K562 (cell line): Measurements from ENCODE around the gene OR2H2. TPM values are rescaled to one million over a fixed set of nuclear protein-coding genes. Genes with fewer than 3 reads are reported as not detected.

Experiments
- ARNT ChIP-seq, 2 experiments: fragments of 450-650 bp; IDR thresholded peaks; 2 replicates each; pipeline ENCODE4 v1.6.1; 2016; ENCODE audit warnings: mild to moderate bottlenecking in 1 of 2
- DIDO1 ChIP-seq: fragments of 450-650 bp; IDR thresholded peaks from 2 replicates; pipeline ENCODE4 v1.6.1; 2016; ENCODE audit warnings: low read depth, missing biosample characterization, missing genetic modification characterization
- KHSRP ChIP-seq: fragments of 450-650 bp; IDR thresholded peaks from 2 replicates; pipeline ENCODE4 v1.6.1; 2017
- MCM3 ChIP-seq: fragments of 450-650 bp; IDR thresholded peaks from 2 replicates; pipeline ENCODE4 v1.6.1; 2016
- PHTF2 ChIP-seq: fragments of 250-450 bp; sonication (Bioruptor Pico); IDR thresholded peaks from 2 replicates; pipeline ENCODE4 v1.5.0; 2021; ENCODE audit warnings: mild to moderate bottlenecking
- PTBP1 ChIP-seq: fragments of 200-400 bp; formaldehyde crosslinking; IDR thresholded peaks from 2 replicates; pipeline ENCODE4 v1.6.1; 2017; ENCODE audit warnings: low read depth, low read length
- RUNX1 ChIP-seq: sonication (generic); IDR thresholded peaks from 2 replicates; pipeline ENCODE4 v1.6.1; 2016; ENCODE audit warnings: antibody characterized with exemption, low read depth
- TFAM ChIP-seq: fragments of 250-450 bp; sonication (Bioruptor Pico); conservative IDR thresholded peaks from 2 replicates; pipeline ENCODE4 v1.5.0; 2021; ENCODE audit warnings: mild to moderate bottlenecking, moderate library complexity
- ZBTB40 ChIP-seq, 2 experiments: fragments of 450-650 bp in 1 of 2; sonication (generic) in 1 of 2; formaldehyde crosslinking in 1 of 2; IDR thresholded peaks; 2 replicates each; pipeline versions ENCODE4 v1.7.1 to v1.9.0; 2016 to 2022; ENCODE audit warnings: inconsistent platforms in 1 of 2, mild to moderate bottlenecking in 1 of 2, missing genetic modification reagents in 1 of 2
- ZNF12 ChIP-seq: sonication (generic); formaldehyde crosslinking; IDR thresholded peaks from 2 replicates; pipeline ENCODE4 v1.4.0; 2020; ENCODE audit warnings: mild to moderate bottlenecking, missing genetic modification reagents
- ZNF184 ChIP-seq: sonication (generic); formaldehyde crosslinking; IDR thresholded peaks from 2 replicates; pipeline ENCODE4 v1.5.0; 2020; ENCODE audit warnings: missing genetic modification reagents
- polyA plus RNA-seq, 8 experiments: library from polyadenylated mRNA; depleted of rRNA in 4 of 8; stranded (reverse) in 5 of 8; unstranded in 3 of 8; fragments of >200 nt; fragmentation: Nextera tagmentation in 2 of 8; fragmentation: Illumina TruSeq in 1 of 8; extraction: Ambion mirVana in 2 of 8; extraction: Trizol in 1 of 8; gene quantifications; 2 replicates each; pipeline versions ENCODE4 v1.2.1 to v1.2.3, GENCODE V29; 2011 to 2014; ENCODE audit warnings: inconsistent platforms in 1 of 8, missing spikeins in 1 of 8
- total RNA-seq, 7 experiments: library from RNA; depleted of rRNA in 6 of 7; stranded (reverse); fragments of >200 nt in 6 of 7; fragmentation: Illumina TruSeq in 2 of 7; extraction: Trizol in 2 of 7; gene quantifications; 2 replicates each; pipeline versions ENCODE4 v1.2.1 to v1.2.3, GENCODE V29; 2011 to 2021; ENCODE audit warnings: low replicate concordance in 1 of 7
- TF ChIP-seq, protein P1 (sequence below): sonication (generic); formaldehyde crosslinking; IDR thresholded peaks from 2 replicates; pipeline ENCODE4 v1.8.0; 2022; ENCODE audit warnings: mild to moderate bottlenecking, missing genetic modification reagents, borderline replicate concordance
- TF ChIP-seq, protein P2 (sequence below): sonication (generic); formaldehyde crosslinking; IDR thresholded peaks from 2 replicates; pipeline ENCODE4 v1.8.0; 2023; ENCODE audit warnings: mild to moderate bottlenecking, missing genetic modification reagents

Gene OR2H2
- total and polyA plus RNA-seq, 9 of the 15 experiments (the other 6 are each of a cell fraction or from before 2014, with no cell fraction given), result not detected

DNA sequence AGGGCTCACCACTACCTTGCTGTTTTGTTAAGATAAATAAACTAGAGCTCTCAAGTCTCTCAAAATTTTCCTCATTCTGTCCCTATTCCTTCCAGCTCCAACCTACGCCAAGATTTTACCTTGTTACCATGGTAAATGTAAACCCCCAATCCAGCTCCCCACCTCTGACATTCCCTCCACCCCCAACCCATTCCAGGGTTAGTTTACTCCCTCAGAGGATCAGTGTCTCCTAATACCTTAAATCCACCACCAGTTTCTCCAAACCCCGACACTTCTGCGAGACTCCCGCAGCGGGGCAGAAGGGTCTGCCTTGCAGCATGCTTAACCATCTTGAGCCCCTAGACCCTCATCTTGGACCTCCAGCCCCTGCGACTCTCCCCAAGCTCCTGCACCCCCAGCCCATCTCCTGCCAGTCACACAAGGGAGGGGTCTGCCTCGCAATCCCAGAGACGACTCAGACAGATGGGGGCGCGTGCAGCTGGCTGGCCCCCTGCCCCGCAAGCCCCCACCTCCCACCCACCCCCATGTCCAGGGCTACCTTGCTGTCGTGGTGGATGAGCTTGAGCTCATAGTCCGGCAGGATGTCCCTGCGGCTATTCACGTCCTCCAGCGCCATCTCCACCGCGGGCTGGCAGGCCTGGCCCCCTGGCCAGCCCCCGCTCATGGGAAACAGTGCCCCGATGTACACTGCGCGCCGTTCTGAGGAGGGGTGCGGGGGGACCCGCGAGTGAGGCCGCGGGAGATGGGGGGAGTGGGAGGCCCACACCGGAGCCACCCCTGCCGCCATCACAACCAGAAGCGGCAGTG lies 42.2 kb downstream of the OR2H2 start (continued):
- TF ChIP-seq PHTF2 (CRISPR knock-in tag) (no peak), TFAM (CRISPR knock-in tag) (no peak), ZNF184 (CRISPR knock-in tag) (no peak), ZNF12 (CRISPR knock-in tag) (no peak), KHSRP (no peak), ARNT (IDR thresholded peaks at IDR 0.05) (no peak), MCM3 (no peak), DIDO1 (tag) (no peak), ZBTB40 (IDR thresholded peaks at IDR 0.05) (peak; percentile 39; the same call in 1 of the 2 replicates), ZBTB40 (CRISPR knock-in tag; IDR thresholded peaks at IDR 0.05) (no peak), RUNX1 (0 out of 2 replicates have a peak, but pooled peaks have one; percentile 11), PTBP1 (no peak)
- TF ChIP-seq, protein P1, sequence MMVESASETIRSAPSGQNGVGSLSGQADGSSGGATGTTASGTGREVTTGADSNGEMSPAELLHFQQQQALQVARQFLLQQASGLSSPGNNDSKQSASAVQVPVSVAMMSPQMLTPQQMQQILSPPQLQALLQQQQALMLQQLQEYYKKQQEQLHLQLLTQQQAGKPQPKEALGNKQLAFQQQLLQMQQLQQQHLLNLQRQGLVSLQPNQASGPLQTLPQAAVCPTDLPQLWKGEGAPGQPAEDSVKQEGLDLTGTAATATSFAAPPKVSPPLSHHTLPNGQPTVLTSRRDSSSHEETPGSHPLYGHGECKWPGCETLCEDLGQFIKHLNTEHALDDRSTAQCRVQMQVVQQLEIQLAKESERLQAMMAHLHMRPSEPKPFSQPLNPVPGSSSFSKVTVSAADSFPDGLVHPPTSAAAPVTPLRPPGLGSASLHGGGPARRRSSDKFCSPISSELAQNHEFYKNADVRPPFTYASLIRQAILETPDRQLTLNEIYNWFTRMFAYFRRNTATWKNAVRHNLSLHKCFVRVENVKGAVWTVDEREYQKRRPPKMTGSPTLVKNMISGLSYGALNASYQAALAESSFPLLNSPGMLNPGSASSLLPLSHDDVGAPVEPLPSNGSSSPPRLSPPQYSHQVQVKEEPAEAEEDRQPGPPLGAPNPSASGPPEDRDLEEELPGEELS (CRISPR knock-in tag), result 0 out of 2 replicates have a peak, but pooled peaks have one; percentile 37
- TF ChIP-seq, protein P2, sequence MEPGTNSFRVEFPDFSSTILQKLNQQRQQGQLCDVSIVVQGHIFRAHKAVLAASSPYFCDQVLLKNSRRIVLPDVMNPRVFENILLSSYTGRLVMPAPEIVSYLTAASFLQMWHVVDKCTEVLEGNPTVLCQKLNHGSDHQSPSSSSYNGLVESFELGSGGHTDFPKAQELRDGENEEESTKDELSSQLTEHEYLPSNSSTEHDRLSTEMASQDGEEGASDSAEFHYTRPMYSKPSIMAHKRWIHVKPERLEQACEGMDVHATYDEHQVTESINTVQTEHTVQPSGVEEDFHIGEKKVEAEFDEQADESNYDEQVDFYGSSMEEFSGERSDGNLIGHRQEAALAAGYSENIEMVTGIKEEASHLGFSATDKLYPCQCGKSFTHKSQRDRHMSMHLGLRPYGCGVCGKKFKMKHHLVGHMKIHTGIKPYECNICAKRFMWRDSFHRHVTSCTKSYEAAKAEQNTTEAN, result no peak
